Keratinocyte (primary cell): ENCODE results near the gene PARP11. TPM values are rescaled to one million over a fixed set of nuclear protein-coding genes. Genes with fewer than 3 reads are reported as not detected.

ENCODE experiments used
- DNase-seq: peaks from one replicate; pipeline ENCODE4 v3.0.0-alpha.2; 2011; ENCODE audit warnings: low read depth, missing footprints, low spot score
- FAIRE-seq: peaks from 2 replicates; lab custom pipeline; 2011; peaks lifted over from hg19 to GRCh38; lab: Jason Lieb, UNC
- H2AFZ ChIP-seq: 2 replicates; pipeline ENCODE4 v1.6.0; 2012; ENCODE audit warnings: low read length, control low read depth, inconsistent platforms; ENCODE audit not compliant: control insufficient read depth
- H3K27ac ChIP-seq: 2 replicates; pipeline ENCODE4 v1.5.1; 2011; ENCODE audit warnings: low read length; ENCODE audit not compliant: control insufficient read depth, insufficient read depth
- H3K27me3 ChIP-seq: 3 replicates; pipeline ENCODE4 v1.6.0; 2011; ENCODE audit warnings: low read length; ENCODE audit not compliant: control insufficient read depth, insufficient read depth; ENCODE audit errors: extremely low read depth
- H3K36me3 ChIP-seq, 2 experiments: 2 replicates in 1 of 2; 3 replicates in 1 of 2; pipeline ENCODE4 v1.5.1; 2011; ENCODE audit warnings: low read length in 2 of 2, mild to moderate bottlenecking in 1 of 2; ENCODE audit not compliant: control insufficient read depth in 2 of 2, insufficient read depth in 2 of 2; ENCODE audit errors: extremely low read depth in 1 of 2
- H3K4me1 ChIP-seq: 3 replicates; pipeline ENCODE4 v1.5.1; 2011; ENCODE audit warnings: low read length; ENCODE audit not compliant: control insufficient read depth, insufficient read depth; ENCODE audit errors: extremely low read depth
- H3K4me2 ChIP-seq: 3 replicates; pipeline ENCODE4 v1.6.0; 2011; ENCODE audit warnings: low read depth, low read length; ENCODE audit not compliant: control insufficient read depth, insufficient read depth; ENCODE audit errors: extremely low read depth
- H3K4me3 ChIP-seq, 3 experiments: fragments of 200-600 bp in 1 of 3; sonication (generic) in 1 of 3; 2 replicates in 2 of 3; 3 replicates in 1 of 3; pipeline ENCODE4 v1.5.1; 2011 to 2016; ENCODE audit warnings: low read length in 3 of 3, mild to moderate bottlenecking in 3 of 3, control low read depth in 2 of 3, inconsistent platforms in 1 of 3, low read depth in 1 of 3, mixed read lengths in 1 of 3, mixed run types in 1 of 3, moderate library complexity in 1 of 3; ENCODE audit not compliant: control insufficient read depth in 2 of 3, insufficient read depth in 2 of 3; ENCODE audit errors: extremely low read depth in 1 of 3
- H3K79me2 ChIP-seq: 2 replicates; pipeline ENCODE4 v1.6.0; 2012; ENCODE audit warnings: low read length; ENCODE audit not compliant: control insufficient read depth, insufficient read depth
- H3K9ac ChIP-seq: 3 replicates; pipeline ENCODE4 v1.6.0; 2011; ENCODE audit warnings: low read length; ENCODE audit not compliant: control insufficient read depth, insufficient read depth; ENCODE audit errors: extremely low read depth
- H3K9me1 ChIP-seq: 3 replicates; pipeline ENCODE4 v1.6.0; 2011; ENCODE audit warnings: low read length; ENCODE audit not compliant: control insufficient read depth, insufficient read depth; ENCODE audit errors: extremely low read depth
- H3K9me3 ChIP-seq: 2 replicates; pipeline ENCODE4 v1.5.1; 2012; ENCODE audit warnings: low read depth, low read length; ENCODE audit not compliant: control insufficient read depth
- H4K20me1 ChIP-seq: 3 replicates; pipeline ENCODE4 v1.6.0; 2011; ENCODE audit warnings: low read length; ENCODE audit not compliant: control insufficient read depth, insufficient read depth; ENCODE audit errors: extremely low read depth
- CTCF ChIP-seq, 3 experiments: IDR thresholded peaks in 1 of 3; conservative IDR thresholded peaks in 1 of 3; optimal IDR thresholded peaks in 1 of 3; 2 replicates in 2 of 3; 3 replicates in 1 of 3; pipeline versions ENCODE3 to v1.5.1; 2011; ENCODE audit warnings: low read length in 3 of 3, mild to moderate bottlenecking in 3 of 3, moderate library complexity in 2 of 3, control low read depth in 1 of 3, inconsistent platforms in 1 of 3; ENCODE audit not compliant: insufficient read depth in 2 of 3; ENCODE audit errors: extremely low read depth in 1 of 3
- EZH2 ChIP-seq: IDR thresholded peaks from one replicate; pipeline ENCODE4 v1.6.1; 2012; ENCODE audit warnings: inconsistent platforms, mild to moderate bottlenecking, low read length, moderate library complexity
- dilution Hi-C: fragments of 300-500 bp; cut with MboI; formaldehyde crosslinking; loops from one replicate; pipeline ENCODE4 v1.7.0; 2020; ENCODE audit warnings: low sequenced_read_pairs; ENCODE audit not compliant: extremely low pct_ligation_motif_present
- polyA plus RNA-seq, 5 experiments: library from polyadenylated mRNA; depleted of rRNA in 3 of 5; stranded (reverse) in 3 of 5; stranded (forward) in 1 of 5; unstranded in 1 of 5; fragments of >200 nt; gene quantifications; 1 replicate in 1 of 5; 2 replicates in 3 of 5; 3 replicates in 1 of 5; pipeline versions ENCODE4 v1.2.1 to v1.2.3, GENCODE V29; 2011 to 2012; ENCODE audit warnings: missing spikeins in 2 of 5, low read depth in 1 of 5, low replicate concordance in 1 of 5

Gene PARP11
- polyA plus RNA-seq, 1 donor (not counting 4 experiments of a cell fraction or from before 2014, with no cell fraction given): 5.4 TPM

GRCh38 chr12:3838076-3838475 lies 35.1 kb downstream of the PARP11 start:
- no peak overlapping the region for H3K4me2 ChIP-seq
- H3K9me3 ChIP-seq: no peaks in the 10 kb centered on the region
- H3K9ac ChIP-seq: no peak overlapping the region
- H3K36me3 ChIP-seq: no peaks in the 10 kb centered on the region
- no peaks in the 10 kb centered on the region for H3K9me1 ChIP-seq
- H2AFZ ChIP-seq: no peak overlapping the region
- no peak overlapping the region for H3K4me3 ChIP-seq
- dilution Hi-C loops: no loop called here
- H3K27ac ChIP-seq: no peak overlapping the region
- FAIRE-seq: no peak
- TF ChIP-seq EZH2: no peak
- TF ChIP-seq CTCF (optimal IDR thresholded peaks at IDR 0.05 in 1 of 3, IDR thresholded peaks at IDR 0.05 in 1 of 3, conservative IDR thresholded peaks at IDR 0.05 in 1 of 3; ENCODE audit: extremely low read depth in 1 of 3, insufficient read depth in 2 of 3, low read length in 3 of 3): no peak
- no peaks in the 10 kb centered on the region for H3K4me1 ChIP-seq
- no peaks in the 10 kb centered on the region for H3K79me2 ChIP-seq
- H4K20me1 ChIP-seq: no peaks in the 10 kb centered on the region
- no peaks in the 10 kb centered on the region for H3K27me3 ChIP-seq
- DNase-seq: no peak

DNA sequence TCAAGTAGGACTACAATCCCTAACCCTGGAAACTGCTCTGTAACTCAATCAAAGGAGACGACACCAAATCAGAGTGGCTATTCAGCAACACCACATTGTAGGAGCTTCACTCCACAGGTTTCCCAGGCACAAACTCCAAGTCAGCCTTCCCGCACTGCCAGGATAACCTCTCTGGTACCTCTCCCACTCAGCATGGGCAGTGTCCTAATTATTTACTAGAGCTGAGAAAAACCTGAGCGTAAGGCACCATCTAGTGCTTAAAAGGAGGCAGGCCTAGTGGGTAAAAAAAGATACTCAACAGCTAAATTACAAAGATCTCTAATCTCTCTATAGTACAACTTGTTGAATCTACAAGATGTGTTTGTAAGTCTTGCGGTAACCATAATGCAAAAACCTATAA lies 36.1 kb downstream of the PARP11 start:
- Histone ChIP-seq H2AFZ (no peak overlapping the region), H3K9me3 (no peaks in the 10 kb centered on the region), H3K9me1 (no peaks in the 10 kb centered on the region), H3K27me3 (no peaks in the 10 kb centered on the region), H3K4me2 (no peak overlapping the region), H3K27ac (no peak overlapping the region), H3K9ac (no peak overlapping the region), H4K20me1 (no peaks in the 10 kb centered on the region), H3K36me3 (no peaks in the 10 kb centered on the region), H3K79me2 (no peaks in the 10 kb centered on the region), H3K4me3 (no peak overlapping the region), H3K4me1 (no peaks in the 10 kb centered on the region)
- DNase-seq (no peak), FAIRE-seq (no peak)
- TF ChIP-seq EZH2: no peak
- TF ChIP-seq CTCF (optimal IDR thresholded peaks at IDR 0.05 in 1 of 3, IDR thresholded peaks at IDR 0.05 in 1 of 3, conservative IDR thresholded peaks at IDR 0.05 in 1 of 3; ENCODE audit: extremely low read depth in 1 of 3, insufficient read depth in 2 of 3, low read length in 3 of 3): no peak
- dilution Hi-C loops: no loop called here
